Stimulated activated CD4-positive, alpha-beta T cell treated with anti-CD3 and anti-CD28 coated beads, Interleukin-2, amount 100 ng/mL, for 24 hours (primary cell): ENCODE data around the gene ILF3.

ENCODE experiments used
- DNase-seq, 2 donors: peaks; one replicate each; pipeline ENCODE4 v3.0.0-alpha.2; 2020

ILF3 gene

DNA sequence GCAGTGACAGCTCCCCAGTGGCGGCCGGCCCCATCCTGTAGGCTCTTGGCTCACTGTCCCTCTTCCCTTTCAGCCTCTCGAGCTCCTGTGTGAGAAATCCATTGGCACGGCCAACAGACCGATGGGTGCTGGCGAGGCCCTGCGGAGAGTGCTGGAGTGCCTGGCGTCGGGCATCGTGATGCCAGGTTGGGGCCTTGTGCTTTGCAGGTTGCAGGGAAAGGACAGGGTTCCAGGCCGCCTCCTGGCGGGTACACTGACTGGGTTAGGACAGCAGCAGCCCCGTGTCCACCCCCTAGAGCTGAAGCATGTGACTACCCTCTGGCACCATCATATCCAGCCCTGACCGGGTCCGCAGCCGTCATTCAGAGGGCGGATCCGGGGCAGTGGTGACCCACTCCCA lies 25.6 kb downstream of the ILF3 start:
- no peak for DNase-seq

GRCh38 chr19:10680545-10681135 lies 26.5 kb downstream of the ILF3 start:
- DNase-seq = no peak

DNA sequence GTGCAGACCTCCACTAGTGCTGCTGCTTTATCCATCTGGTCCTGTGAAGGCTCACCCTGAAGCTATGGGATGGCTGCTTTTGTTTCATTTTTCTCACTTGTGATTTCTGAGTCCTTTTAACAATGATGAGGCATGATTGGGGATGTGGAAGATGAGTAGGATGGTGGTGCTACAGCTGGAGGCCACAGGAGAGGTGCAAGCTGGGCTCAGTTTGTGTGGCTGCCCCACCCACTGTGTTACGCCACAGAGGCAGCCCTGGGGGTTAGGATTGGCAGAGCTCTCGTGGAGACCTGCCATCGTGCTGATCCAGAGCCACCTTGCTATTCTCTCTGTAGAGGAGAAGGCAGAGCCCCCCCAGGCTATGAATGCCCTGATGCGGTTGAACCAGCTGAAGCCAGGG lies 27.5 kb downstream of the ILF3 start:
- no peak for DNase-seq

DNA sequence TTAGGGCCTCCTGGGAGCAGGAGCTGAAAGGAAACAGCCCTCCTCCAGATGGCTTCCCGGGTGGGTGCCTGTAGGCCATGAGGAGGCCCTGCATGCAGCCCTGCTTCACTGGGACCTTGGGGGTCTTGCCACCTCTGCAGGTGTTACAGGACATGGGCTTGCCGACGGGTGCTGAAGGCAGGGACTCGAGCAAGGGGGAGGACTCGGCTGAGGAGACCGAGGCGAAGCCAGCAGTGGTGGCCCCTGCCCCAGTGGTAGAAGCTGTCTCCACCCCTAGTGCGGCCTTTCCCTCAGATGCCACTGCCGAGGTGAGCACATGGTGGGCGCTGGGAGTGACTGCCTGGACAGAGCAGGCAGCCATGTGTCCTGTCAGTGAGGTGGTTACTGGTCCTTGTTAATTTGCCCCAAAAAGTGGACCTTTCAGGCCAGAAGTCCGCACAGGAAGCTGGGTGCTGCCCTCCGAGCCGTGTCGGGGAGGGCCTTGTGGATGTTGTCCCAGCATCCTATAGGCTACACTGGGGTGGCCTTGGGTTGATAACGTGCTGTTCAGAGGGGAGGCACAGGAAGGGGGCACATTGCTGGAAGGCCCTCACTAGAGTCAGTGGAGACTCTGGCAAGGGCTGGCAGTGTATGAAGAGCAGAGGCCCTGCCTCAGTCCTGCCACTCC lies 28.4 kb downstream of the ILF3 start:
- no peak for DNase-seq

DNA sequence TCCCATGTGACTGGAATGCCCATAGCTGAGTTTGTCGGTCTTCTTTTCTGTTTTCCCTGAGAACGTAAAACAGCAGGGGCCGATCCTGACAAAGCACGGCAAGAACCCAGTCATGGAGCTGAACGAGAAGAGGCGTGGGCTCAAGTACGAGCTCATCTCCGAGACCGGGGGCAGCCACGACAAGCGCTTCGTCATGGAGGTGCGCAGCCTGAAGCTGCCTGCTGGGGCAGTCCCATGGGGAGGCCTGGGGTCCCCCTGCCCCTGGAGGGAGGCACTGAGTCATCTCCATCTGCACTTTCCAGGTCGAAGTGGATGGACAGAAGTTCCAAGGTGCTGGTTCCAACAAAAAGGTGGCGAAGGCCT lies 28.9 kb downstream of the ILF3 start:
- no peak for DNase-seq

- no peak for DNase-seq
These were observed 29.4 kb downstream of the ILF3 start for GRCh38 chr19:10683582-10683981.

- DNase-seq = no peak
These were observed 31.1 kb downstream of the ILF3 start for GRCh38 chr19:10685210-10685609.

DNA sequence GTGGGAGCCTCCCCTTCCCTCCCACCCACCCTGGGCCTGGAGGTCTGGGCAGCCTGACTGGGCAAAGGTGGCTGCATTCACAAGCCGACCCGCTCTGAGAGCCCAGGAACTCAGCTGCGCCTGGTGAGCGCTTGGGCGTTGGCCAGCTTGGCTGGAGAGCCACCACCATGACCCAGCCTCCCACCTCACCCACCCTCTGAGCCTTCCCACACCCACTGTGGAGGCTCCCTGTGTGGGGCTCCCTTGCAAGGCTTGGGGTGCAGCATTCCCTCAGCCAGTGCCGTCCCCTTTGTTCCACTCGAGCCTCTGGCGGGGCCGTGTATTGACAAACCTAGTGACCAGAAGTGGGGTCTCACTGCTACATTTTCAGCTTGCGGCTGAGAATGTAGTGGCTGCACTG lies 32.0 kb downstream of the ILF3 start:
- no peak for DNase-seq

GRCh38 chr19:10686661-10687517 lies 32.7 kb downstream of the ILF3 start:
- DNase-seq = no peak

DNA sequence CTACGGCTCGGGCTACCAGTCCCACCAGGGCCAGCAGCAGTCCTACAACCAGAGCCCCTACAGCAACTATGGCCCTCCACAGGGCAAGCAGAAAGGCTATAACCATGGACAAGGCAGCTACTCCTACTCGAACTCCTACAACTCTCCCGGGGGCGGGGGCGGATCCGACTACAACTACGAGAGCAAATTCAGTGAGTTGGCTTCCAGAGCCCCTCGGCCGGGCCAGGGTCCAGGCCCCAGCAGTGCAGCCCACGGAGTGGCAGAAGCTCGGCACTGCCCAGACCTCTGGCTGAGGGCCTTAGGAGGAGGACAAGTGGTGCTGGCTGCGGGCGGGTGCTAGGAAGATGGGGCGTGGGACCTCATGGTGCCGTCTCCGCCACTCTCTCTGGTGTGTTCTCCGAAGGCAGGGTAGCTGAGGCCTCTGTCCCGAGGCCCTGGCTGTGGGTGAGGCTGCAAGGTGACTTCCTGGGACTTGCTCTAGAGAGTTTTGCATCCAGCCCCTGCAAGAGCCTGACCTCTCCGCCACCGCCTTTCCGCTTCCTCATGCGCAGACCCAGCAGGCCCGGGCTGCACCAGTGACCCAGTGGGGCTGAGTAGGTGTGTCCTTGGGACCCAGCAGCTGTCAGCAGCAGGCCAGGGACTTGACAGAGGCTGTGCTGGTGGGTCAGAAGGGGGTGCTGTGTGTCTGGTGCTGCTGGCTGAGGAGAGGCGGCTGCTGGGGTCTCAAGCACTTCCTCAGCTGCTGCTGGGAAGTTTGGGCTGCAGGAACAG lies 33.6 kb downstream of the ILF3 start:
- no peak for DNase-seq

DNA sequence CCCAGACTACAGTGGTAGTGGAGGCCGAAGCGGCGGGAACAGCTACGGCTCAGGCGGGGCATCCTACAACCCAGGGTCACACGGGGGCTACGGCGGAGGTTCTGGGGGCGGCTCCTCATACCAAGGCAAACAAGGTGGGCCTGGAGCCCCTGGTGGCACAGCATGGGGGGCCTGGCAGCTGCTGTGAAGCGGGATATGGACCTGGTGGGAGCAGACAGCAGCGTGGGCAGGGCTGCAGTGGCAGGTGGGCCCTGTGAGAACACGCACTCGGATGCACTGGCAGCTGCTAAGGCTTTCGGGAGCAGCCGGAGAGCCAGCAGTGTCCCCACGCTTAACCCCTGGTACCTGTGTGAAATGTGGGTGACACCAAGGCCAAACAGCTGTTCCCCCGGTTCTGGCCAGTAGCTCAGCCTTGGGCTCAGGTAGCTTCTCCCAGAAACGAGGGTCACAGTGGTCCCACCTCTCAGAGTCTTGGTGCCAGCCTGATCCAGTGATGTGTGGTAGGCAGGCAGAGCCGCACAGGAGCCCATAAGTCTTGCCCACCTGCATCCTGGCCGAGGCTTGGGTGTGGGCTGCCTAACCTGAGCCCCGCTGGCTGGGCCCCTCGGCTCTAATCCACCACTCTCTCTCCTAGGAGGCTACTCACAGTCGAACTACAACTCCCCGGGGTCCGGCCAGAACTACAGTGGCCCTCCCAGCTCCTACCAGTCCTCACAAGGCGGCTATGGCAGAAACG lies 34.6 kb downstream of the ILF3 start:
- DNase-seq = no peak

DNA sequence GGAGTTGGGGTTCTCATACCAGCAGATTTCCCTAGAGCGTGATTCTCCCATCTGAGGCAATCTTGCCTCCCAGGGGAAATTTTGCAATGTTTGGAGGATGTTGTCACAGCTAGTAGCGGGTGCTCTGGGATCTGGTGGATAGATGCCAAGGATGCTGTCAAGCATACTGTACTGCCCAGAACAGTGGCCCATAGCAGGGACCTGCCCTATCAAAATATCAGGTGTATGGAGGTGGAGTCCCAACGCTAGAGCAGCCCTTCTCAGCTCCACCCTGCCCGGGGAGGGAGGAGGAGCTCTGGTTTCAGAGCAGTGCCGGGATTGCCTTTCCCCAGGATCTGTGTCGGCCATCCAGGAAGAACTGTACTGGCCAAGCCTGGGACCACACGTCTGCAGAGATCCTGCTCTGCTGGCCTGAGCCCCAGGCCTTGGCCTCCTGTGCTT lies 36.2 kb downstream of the ILF3 start:
- no peak for DNase-seq

GRCh38 chr19:10691178-10691881 lies 37.2 kb downstream of the ILF3 start:
- DNase-seq = no peak

DNA sequence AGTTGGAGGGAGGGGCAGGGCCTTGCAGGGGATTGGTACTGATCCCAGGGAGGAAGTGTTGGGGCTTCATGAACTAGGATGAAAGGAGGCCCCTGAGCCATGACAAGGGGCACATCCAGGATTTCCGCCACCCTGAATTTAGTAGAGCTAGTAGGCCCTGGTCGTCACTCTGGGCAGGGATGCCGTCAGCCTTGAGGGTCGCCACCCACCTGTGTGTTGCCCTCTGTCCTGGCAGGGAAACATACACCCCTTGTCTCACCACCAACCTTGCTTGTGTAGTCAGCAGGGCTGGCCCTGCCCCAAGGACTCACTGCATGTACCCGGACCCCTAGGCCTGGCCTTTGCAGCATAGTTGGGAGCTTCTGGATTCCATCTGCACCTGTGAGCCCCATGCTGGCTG lies 37.7 kb downstream of the ILF3 start:
- DNase-seq = no peak

- DNase-seq = no peak
These were observed 38.6 kb downstream of the ILF3 start for GRCh38 chr19:10692673-10693264.

- no peak for DNase-seq
These were observed 40.7 kb downstream of the ILF3 start for GRCh38 chr19:10694706-10695307.

- peak; percentile 88 to 94 for DNase-seq
These were observed 41.6 kb downstream of the ILF3 start for GRCh38 chr19:10695401-10696398.

- peak; percentile 81 for DNase-seq
These were observed 45.6 kb downstream of the ILF3 start for GRCh38 chr19:10699650-10700335.

DNA sequence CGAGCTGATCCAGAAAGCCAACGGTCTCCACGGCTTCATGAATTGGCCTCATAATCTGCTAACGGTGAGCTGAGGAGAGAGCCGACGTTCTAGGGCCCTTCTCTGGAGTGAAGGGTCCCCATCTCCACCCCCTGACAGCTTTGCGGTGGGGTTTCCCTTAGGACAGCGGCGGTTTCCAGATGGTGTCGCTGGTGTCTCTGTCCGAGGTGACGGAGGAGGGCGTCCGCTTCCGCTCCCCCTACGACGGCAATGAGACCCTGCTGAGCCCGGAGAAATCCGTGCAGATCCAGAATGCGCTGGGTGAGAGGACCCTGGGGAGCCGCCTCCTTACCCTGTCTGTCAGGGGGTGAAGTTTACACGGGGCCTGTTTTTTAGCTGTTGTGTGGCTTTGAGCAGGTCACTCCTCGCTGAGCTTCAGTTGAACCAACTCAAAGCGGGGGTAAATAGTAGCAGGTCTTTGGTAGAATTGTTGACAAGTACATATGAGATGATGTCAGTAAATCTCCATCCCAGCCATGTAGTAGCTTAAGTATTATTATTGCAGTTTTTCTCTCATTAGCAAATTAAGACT lies 47.9 kb downstream of the ILF3 start:
- DNase-seq = peak in 1 of 2 donors; percentile 47
